Trophoblast cell (in vitro differentiated cells and primary cell): ENCODE measurements around the gene GTF2A1L.

Experiments used
- DNase-seq, 2 donors: peaks; one replicate each; pipeline ENCODE4 v3.0.0-alpha.2; 2016
- H2AFZ ChIP-seq: 2 replicates; pipeline ENCODE4 v1.6.1; 2013; ENCODE audit warnings: low read length, moderate library complexity, mild to moderate bottlenecking; ENCODE audit not compliant: insufficient read depth, poor library complexity
- H2AK5ac ChIP-seq: 2 replicates; pipeline ENCODE4 v1.6.1; 2013; ENCODE audit warnings: mild to moderate bottlenecking, low read length
- H2BK120ac ChIP-seq: 2 replicates; pipeline ENCODE4 v1.6.1; 2013; ENCODE audit warnings: low read length, mild to moderate bottlenecking, moderate library complexity; ENCODE audit not compliant: insufficient read depth, poor library complexity
- H2BK12ac ChIP-seq: 2 replicates; pipeline ENCODE4 v1.6.1; 2013; ENCODE audit warnings: mild to moderate bottlenecking, low read length, moderate library complexity
- H2BK5ac ChIP-seq: 2 replicates; pipeline ENCODE4 v1.6.1; 2013; ENCODE audit warnings: low read length, low read depth, moderate library complexity, mild to moderate bottlenecking; ENCODE audit not compliant: poor library complexity
- H3K14ac ChIP-seq: 2 replicates; pipeline ENCODE4 v1.6.1; 2013; ENCODE audit warnings: mild to moderate bottlenecking, low read length
- H3K18ac ChIP-seq: 2 replicates; pipeline ENCODE4 v1.6.1; 2013; ENCODE audit warnings: mild to moderate bottlenecking, low read length
- H3K23ac ChIP-seq: 2 replicates; pipeline ENCODE4 v1.6.1; 2013; ENCODE audit warnings: low read length
- H3K27ac ChIP-seq: 2 replicates; pipeline ENCODE4 v1.5.1; 2013; ENCODE audit warnings: low read depth, mild to moderate bottlenecking, inconsistent platforms, low read length, moderate library complexity
- H3K27me3 ChIP-seq: 2 replicates; pipeline ENCODE4 v1.6.1; 2013; ENCODE audit warnings: inconsistent platforms, mild to moderate bottlenecking, low read length, moderate library complexity; ENCODE audit not compliant: insufficient read depth
- H3K36me3 ChIP-seq, 2 experiments: 1 replicate in 1 of 2; 2 replicates in 1 of 2; pipeline ENCODE4 v1.6.1; 2013; ENCODE audit warnings: low read length in 2 of 2, mild to moderate bottlenecking in 2 of 2, moderate library complexity in 1 of 2; ENCODE audit not compliant: insufficient read depth in 2 of 2, control insufficient read depth in 1 of 2
- H3K4ac ChIP-seq: 2 replicates; pipeline ENCODE4 v1.6.1; 2013; ENCODE audit warnings: low read depth, mild to moderate bottlenecking, low read length, moderate library complexity
- H3K4me1 ChIP-seq, 2 experiments: 1 replicate in 1 of 2; 2 replicates in 1 of 2; pipeline ENCODE4 v1.6.1; 2013; ENCODE audit warnings: low read length in 2 of 2, mild to moderate bottlenecking in 2 of 2, moderate library complexity in 1 of 2; ENCODE audit not compliant: insufficient read depth in 2 of 2, control insufficient read depth in 1 of 2
- H3K4me2 ChIP-seq: 2 replicates; pipeline ENCODE4 v1.6.1; 2013; ENCODE audit warnings: inconsistent platforms, mild to moderate bottlenecking, low read length, moderate library complexity
- H3K4me3 ChIP-seq: 2 replicates; pipeline ENCODE4 v1.5.1; 2013; ENCODE audit warnings: mild to moderate bottlenecking, low read depth, low read length, inconsistent platforms
- H3K79me1 ChIP-seq: one replicate; pipeline ENCODE4 v1.6.1; 2013; ENCODE audit warnings: low read length
- H3K79me2 ChIP-seq: 2 replicates; pipeline ENCODE4 v1.6.1; 2013; ENCODE audit warnings: low read length, mild to moderate bottlenecking; ENCODE audit not compliant: control insufficient read depth, insufficient read depth, poor library complexity
- H3K9ac ChIP-seq: 2 replicates; pipeline ENCODE4 v1.6.1; 2013; ENCODE audit warnings: mild to moderate bottlenecking, low read length
- H3K9me3 ChIP-seq: 2 replicates; pipeline ENCODE4 v1.6.1; 2013; ENCODE audit warnings: low read depth, mild to moderate bottlenecking, control low read depth, inconsistent platforms, low read length; ENCODE audit not compliant: insufficient read depth
- H4K12ac ChIP-seq: 2 replicates; pipeline ENCODE4 v1.6.1; 2013; ENCODE audit warnings: low read depth, mild to moderate bottlenecking, low read length, moderate library complexity
- H4K8ac ChIP-seq: 2 replicates; pipeline ENCODE4 v1.6.1; 2013; ENCODE audit warnings: low read depth, mild to moderate bottlenecking, low read length, moderate library complexity
- H4K91ac ChIP-seq: one replicate; pipeline ENCODE4 v1.6.1; 2013; ENCODE audit warnings: low read depth, mild to moderate bottlenecking, low read length, moderate library complexity
- WGBS: extraction: QIAGEN DNeasy Blood & Tissue Kit; methylation state at CpG from one replicate; pipeline ENCODE4 v1.1.7; 2013; ENCODE audit warnings: missing lambda C conversion rate; ENCODE audit not compliant: insufficient read length, insufficient coverage; ENCODE audit errors: extremely low coverage; 5-methylcytosine and 5-hydroxymethylcytosine counted together

The GTF2A1L gene

GRCh38 chr2:48668992-48669391, 51.3 kb downstream of the GTF2A1L start:
- Histone ChIP-seq H3K36me3 (no peaks in the 10 kb centered on the region), H3K9ac (no peak overlapping the region), H4K8ac (no peak overlapping the region), H4K91ac (no peak overlapping the region), H3K79me1 (no peaks in the 10 kb centered on the region), H3K4ac (no peak overlapping the region), H2AK5ac (no peak overlapping the region), H3K18ac (no peak overlapping the region), H3K27me3 (no peaks in the 10 kb centered on the region), H2BK5ac (no peak overlapping the region), H3K14ac (no peak overlapping the region), H2BK120ac (no peak overlapping the region), H3K4me1 (no peaks in the 10 kb centered on the region), H2AFZ (no peak overlapping the region), H3K4me2 (no peak overlapping the region), H2BK12ac (no peak overlapping the region), H3K23ac (no peak overlapping the region), H3K27ac (no peak overlapping the region), H3K4me3 (no peak overlapping the region), H4K12ac (no peak overlapping the region), H3K79me2 (no peaks in the 10 kb centered on the region), H3K9me3 (no peaks in the 10 kb centered on the region)
- DNase-seq = no peak
- WGBS = 100% methylated on average over 1 of the region's 1 CpG

- H2AK5ac ChIP-seq = no peak overlapping the region
- H3K27me3 ChIP-seq = no peaks in the 10 kb centered on the region
- H3K9me3 ChIP-seq = no peaks in the 10 kb centered on the region
- H4K12ac ChIP-seq = no peak overlapping the region
- H3K23ac ChIP-seq = no peak overlapping the region
- no peak overlapping the region for H2BK12ac ChIP-seq
- H2AFZ ChIP-seq = no peak overlapping the region
- no peaks in the 10 kb centered on the region for H3K4me1 ChIP-seq
- H3K79me2 ChIP-seq = no peaks in the 10 kb centered on the region
- no peak overlapping the region for H4K91ac ChIP-seq
- DNase-seq = peak; percentile 42 to 94
- no peak overlapping the region for H3K18ac ChIP-seq
- peak overlapping the region; percentile 9 for H3K27ac ChIP-seq
- H3K4me2 ChIP-seq = no peak overlapping the region
- H3K4ac ChIP-seq = no peak overlapping the region
- no peak overlapping the region for H2BK120ac ChIP-seq
- no peak overlapping the region for H3K14ac ChIP-seq
- H3K36me3 ChIP-seq = no peaks in the 10 kb centered on the region
- no peak overlapping the region for H3K9ac ChIP-seq
- no peak overlapping the region for H2BK5ac ChIP-seq
- WGBS = no CpG with 5 or more reads among the region's 4 CpGs
- no peak overlapping the region for H3K4me3 ChIP-seq
- H4K8ac ChIP-seq = no peak overlapping the region
- H3K79me1 ChIP-seq = no peaks in the 10 kb centered on the region
Measured at GRCh38 chr2:48673581-48673980, 55.9 kb downstream of the GTF2A1L start.

- Histone ChIP-seq H3K23ac (no peak overlapping the region), H4K12ac (no peak overlapping the region), H3K14ac (no peak overlapping the region), H3K79me2 (no peaks in the 10 kb centered on the region), H2BK120ac (no peak overlapping the region), H3K9me3 (no peaks in the 10 kb centered on the region), H3K27me3 (no peaks in the 10 kb centered on the region), H2AK5ac (no peak overlapping the region), H3K79me1 (no peaks in the 10 kb centered on the region), H3K4me1 (no peaks in the 10 kb centered on the region), H3K4me2 (no peak overlapping the region), H4K91ac (no peak overlapping the region), H3K4ac (no peak overlapping the region), H3K4me3 (no peak overlapping the region), H3K36me3 (no peaks in the 10 kb centered on the region), H2BK12ac (no peak overlapping the region), H4K8ac (no peak overlapping the region), H3K27ac (no peak overlapping the region), H3K18ac (no peak overlapping the region), H2AFZ (no peak overlapping the region), H2BK5ac (no peak overlapping the region), H3K9ac (no peak overlapping the region)
- WGBS = no CpG with 5 or more reads among the region's 2 CpGs
- DNase-seq = no peak
Measured at GRCh38 chr2:48674933-48675332, 57.3 kb downstream of the GTF2A1L start.

- Histone ChIP-seq H4K91ac (no peak overlapping the region), H4K12ac (no peak overlapping the region)
- WGBS = no CpG with 5 or more reads among the region's 2 CpGs
Measured at GRCh38 chr2:48677450-48677849, 59.8 kb downstream of the GTF2A1L start.

More at GRCh38 chr2:48677450-48677849, 59.8 kb downstream of the GTF2A1L start:
- Histone ChIP-seq H2BK12ac (no peak overlapping the region), H3K9ac (no peak overlapping the region), H4K8ac (no peak overlapping the region), H3K9me3 (no peaks in the 10 kb centered on the region), H2AFZ (no peak overlapping the region), H3K14ac (no peak overlapping the region), H3K27me3 (no peaks in the 10 kb centered on the region), H3K4me1 (no peaks in the 10 kb centered on the region), H3K4me2 (no peak overlapping the region), H3K4me3 (no peak overlapping the region), H2AK5ac (no peak overlapping the region), H3K4ac (no peak overlapping the region), H3K36me3 (no peaks in the 10 kb centered on the region), H3K23ac (no peak overlapping the region), H3K79me1 (no peaks in the 10 kb centered on the region), H3K18ac (no peak overlapping the region), H3K27ac (no peak overlapping the region), H2BK120ac (no peak overlapping the region), H3K79me2 (no peaks in the 10 kb centered on the region), H2BK5ac (no peak overlapping the region)
- DNase-seq = no peak
